Measurements from ENCODE around the gene LETM1.

The LETM1 gene

GRCh38 chr4:1856071-1856942 lies at the start of gene LETM1:
Gene LETM1, minus strand, starts transcription at chr4:1856156. Its CDS starts 206 bp downstream, at chr4:1855950.
- DNase-seq: peak; percentile 94

DNA sequence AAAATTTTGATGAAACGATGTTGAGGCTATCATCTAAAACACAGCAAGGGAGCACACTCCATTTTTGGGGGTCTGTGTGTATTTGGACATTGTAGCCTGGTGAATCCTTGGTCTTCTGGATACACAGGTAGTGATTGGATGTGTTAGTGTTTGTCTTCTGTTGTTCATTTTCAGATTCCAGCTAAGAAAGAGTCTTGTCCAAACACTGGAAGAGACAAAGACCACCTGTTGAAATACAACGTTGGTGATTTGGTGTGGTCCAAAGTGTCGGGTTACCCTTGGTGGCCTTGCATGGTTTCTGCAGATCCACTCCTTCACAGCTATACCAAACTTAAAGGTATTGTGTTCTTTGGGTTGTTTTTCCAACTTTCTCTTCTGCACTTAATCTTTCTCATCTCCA lies 48.1 kb upstream of the LETM1 start:
- no peak for DNase-seq

DNA sequence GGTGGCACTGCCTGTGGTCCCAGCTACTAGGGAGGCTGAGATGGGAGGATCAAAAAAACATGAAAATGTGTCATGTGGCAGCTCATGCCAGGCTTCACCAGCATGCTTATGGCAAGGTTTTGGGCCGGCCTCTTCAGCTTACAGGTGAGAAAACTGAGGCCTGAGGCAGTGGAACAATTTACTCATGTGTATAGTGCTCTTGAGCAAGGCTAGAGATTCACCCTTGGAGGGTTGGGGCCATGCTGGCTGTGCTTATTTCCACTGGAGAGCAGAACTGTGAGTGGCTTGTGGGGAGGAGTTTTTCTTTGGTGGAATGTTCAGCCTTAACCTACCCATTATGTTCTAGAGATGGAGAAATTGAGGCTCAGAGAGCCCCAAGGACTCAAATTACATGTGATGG lies 47.1 kb upstream of the LETM1 start:
- no peak for DNase-seq

DNA sequence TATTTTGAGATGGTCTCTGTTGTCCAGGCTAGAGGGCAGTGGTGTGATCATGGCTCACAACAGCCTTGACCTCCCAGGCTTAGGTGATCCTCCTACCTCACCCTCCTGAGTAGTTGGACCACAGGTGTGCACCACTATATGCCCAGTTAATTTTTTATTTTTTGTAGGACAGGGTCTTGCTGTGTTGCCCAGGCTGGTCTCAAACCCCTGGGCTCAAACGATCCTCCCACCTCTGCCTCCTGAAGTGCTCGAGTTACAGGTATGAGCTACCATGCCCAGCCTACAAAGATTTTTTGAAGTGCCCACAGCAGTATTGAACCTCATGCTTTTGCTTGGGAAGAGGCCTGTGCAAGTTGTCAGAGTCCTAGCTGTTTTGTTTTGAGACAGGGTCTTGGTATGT lies 46.3 kb upstream of the LETM1 start:
- DNase-seq: no peak

DNA sequence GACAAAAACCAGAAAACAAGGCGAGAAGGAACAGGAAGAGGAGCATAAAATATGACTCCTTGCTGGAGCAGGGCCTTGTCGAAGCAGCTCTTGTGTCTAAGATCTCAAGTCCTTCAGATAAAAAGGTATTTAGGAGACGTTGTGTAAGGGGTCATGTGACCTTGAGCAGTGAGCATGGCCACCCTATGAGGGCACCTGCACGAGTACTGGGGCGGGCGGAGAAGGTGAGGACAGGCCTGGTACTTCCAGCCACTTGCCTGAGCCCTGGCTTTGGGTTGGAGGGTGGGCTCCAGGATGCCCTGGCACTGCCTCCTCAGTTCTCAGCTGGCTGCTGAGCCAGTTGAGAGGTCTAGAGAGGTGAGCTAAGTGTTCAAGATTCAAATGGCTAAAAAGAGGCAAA lies 45.2 kb upstream of the LETM1 start:
- DNase-seq: no peak

GRCh38 chr4:1900624-1901023 lies 44.7 kb upstream of the LETM1 start:
- no peak for DNase-seq

- DNase-seq: no peak
Measured at GRCh38 chr4:1900087-1900433, 44.1 kb upstream of the LETM1 start.

DNA sequence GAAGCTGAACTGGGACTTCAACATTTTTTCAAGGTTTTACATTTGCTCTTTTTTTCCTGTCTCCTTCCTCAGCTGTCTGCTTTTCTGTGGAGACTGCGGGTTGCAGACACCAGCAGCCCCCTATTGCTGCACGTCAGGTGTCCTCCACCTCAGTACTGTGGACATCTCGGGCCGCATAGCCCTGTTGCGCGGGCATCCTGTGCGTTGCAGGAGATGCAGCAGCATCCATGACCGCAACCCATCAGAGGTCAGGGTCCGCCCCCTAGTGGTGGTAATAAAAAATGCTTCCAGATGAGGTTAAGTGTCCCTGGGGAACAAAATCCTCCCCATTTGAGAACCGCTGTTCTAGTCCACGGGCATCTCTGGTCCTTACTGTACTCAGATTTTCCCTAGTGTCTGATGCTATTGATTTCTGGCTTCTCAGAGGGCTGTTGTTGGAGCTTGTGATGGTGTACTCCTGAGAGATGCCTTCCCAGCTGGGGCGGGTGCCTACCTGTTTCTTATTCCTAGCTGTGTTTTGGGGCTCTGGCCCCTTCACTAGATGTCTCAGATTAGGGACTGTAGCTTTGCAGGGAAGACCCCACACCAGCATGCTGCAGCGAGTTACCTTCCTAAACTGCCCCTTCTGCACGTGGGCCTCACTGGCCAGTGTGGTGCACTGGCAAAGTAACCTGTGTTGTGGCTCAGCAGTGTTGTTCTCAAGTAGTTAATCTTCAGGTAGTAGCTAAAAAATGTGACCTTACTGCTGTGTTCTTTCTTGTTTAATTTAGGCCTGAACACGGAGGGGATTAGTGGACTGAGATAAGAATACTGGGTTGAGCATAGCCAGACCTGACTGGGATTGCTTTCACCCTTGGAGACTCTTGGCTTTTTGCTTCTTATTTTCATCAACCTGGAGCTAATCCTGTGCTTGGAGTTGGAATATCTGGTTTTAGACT lies 43.5 kb upstream of the LETM1 start:
- DNase-seq: peak; percentile 83

DNA sequence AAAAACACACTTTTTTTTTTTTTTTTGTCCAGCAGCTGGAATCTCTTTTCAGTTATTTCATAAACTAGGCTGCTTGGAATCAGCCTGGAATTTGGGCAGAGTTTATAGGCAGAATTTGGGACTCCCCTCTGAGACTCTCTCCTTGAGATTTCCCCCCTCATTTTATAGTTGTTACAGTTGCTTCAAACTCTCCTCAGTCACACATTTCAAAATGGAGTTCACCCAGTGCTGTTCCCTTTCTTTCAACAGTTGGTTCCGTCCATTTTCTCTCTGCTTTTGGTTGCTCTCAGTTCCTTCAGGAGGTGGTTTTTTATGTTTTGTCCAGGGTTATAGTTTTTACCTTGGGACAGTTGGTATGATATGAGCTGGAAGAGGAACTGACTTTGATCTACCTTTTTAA lies 42.7 kb upstream of the LETM1 start:
- no peak for DNase-seq

DNA sequence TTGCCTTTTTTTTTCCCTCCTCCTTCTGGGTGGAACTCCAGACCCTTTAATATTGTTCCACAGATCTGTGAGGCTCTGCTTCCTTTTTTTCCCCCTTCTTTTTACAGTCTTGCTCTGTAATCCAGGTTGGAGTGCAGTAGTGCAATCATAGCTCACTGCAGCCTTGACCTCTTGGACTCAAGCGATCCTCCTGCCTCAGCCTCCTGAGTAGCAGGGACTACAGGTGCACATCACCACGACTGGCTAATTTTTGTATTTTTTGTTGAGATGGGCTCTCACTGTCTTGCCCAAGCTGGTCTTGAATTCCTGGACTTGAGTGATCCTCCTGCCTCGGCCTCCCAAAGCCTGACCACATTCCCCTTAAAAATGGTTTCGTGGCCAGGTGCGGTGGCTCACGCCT lies 42.1 kb upstream of the LETM1 start:
- no peak for DNase-seq

- no peak for DNase-seq
Measured at GRCh38 chr4:1896658-1896991, 40.7 kb upstream of the LETM1 start.

GRCh38 chr4:1895971-1896657 lies 40.2 kb upstream of the LETM1 start:
- no peak for DNase-seq

DNA sequence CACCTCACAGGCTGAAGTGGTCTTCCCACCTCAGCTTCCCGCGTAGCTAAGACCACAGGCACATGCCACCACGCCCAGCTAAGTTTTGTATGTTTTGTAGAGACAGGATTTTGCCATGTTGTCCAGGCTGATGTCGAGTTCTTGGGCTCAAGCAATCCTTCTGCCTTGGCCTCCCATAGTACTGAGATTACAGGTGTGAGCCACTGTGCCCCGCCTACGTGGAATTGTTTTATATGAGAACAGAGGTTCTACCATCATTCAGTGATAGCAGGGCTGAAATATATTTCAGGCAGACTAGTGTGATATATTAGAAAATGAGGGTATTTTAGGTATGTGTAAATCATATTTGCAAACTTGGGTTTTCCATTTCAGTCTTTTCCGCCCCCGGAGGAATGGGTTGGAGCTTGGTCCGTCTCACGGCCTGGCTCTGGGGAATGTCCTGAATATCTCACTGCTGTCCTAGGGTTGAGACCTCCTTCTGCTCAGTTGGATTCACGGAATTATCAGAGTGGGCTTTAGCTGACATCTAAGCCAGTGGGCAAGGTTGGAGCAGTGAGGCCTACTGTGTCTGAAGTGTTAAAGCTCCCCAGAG lies 35.1 kb upstream of the LETM1 start:
- DNase-seq: no peak

DNA sequence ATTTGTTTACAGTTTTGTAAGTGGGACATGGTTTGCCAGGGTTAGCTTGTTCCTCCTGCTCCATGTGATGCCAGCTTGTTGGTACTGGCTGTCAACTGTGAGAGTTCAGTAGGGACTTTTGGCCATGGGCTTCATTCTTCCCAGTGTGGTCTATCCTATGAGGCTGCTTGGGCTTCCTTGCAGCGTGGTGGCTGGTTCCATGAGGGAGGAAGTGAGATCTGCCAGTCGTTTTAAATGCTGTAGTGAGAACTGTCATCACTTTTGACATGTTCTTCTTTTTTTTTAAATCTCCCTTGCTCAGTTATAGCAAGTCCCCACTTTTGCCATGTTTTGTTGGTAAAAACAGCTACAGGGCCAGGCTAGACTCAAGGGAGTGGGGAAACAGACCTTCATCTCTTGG lies 31.1 kb upstream of the LETM1 start:
- no peak for DNase-seq

- DNase-seq: no peak
Measured at GRCh38 chr4:1885414-1885813, 29.5 kb upstream of the LETM1 start.

DNA sequence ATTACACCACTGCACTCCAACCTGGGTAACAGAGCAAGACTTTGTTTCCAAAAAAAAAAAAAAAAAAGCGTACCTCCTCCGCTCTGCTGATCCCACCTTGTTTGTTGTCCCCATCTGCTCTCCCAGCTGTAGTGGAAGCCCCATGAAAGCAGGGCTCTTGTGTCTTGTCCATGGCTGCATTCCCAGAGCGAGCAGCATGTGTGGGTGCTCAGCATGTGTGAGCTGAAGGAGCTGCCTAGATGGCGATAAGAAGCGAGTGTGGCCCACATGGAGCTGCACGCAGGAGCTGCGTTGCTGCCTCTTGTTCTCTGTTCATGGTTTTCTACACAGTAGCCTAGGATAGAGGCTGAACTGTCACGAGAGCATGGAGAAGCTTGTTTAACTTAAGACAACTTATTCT lies 27.6 kb upstream of the LETM1 start:
- no peak for DNase-seq

DNA sequence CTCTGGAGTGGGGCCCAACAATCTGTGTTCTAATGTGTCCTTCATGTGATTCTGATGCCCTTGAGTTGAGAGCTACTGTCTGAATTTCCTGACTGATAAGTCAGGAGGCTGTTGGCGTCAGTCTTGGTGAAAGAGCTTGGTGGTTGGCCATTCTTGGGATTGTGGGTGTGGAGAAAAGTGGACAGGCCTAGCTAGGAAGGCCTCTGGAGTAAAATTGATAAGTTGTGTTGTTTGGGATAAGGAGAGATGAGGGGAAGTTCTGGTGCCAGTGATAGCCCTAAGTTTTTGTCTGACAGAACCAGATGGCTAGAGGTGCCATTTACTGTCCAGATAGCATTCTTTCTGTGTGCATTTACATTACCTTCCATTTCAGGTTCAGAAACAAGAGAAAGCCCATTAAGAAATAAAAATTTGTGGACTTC lies 26.9 kb upstream of the LETM1 start:
- no peak for DNase-seq

GRCh38 chr4:1880332-1880731 lies 24.4 kb upstream of the LETM1 start:
- DNase-seq: no peak

DNA sequence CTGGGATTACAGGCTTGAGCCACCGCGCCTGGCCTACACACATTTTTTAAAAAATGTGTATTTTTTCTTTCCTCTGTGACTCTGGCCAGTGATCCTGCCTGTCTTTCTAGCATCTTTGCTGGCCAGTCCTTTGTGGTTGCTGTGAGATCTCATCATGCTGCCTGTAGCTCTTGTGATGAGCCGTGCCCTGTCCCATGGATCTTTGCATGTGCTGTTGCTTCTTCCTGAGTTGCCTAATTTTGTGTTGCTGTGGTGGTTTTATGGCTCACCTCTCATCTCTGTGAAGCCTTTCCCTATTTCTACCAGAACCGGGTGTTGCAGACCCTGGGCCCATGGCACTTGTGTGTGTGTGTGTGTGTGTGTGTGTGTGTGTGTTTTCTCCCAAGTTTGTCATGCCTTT lies 23.5 kb upstream of the LETM1 start:
- no peak for DNase-seq

- no peak for DNase-seq
Measured at GRCh38 chr4:1874201-1874600, 18.2 kb upstream of the LETM1 start.

DNA sequence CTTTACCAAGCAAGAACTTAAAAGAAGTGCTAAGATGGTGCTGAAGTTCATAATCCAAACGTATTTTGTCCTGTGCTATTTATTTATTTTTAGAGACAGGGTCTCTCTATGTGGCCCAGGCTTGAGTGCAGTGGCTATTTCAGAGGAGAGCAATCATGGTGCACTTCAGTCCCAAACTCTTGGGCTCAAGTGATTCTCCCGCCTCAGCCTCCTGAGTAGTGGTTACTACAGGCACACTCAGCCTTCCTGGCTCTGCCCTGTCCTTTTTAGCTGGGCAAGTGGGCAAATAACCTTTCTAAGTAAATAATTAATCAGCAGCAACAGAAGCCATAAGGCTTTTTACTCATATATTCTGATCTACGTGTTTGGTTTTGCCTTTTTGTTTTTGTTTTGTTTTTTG lies 17.8 kb upstream of the LETM1 start:
- no peak for DNase-seq

GRCh38 chr4:1873291-1873690 lies 17.3 kb upstream of the LETM1 start:
- no peak for DNase-seq

- DNase-seq: peak; percentile 32
Measured at GRCh38 chr4:1872870-1873269, 16.9 kb upstream of the LETM1 start.

All from CD4-positive, alpha-beta T cell treated with Interleukin-10 for 1 hour (primary cell).